Mononuclear cell (primary cell): ENCODE measurements around the gene ZC2HC1B. TPM values are rescaled to one million over a fixed set of nuclear protein-coding genes. Genes with fewer than 3 reads are reported as not detected.

Experiments
- H3K27me3 ChIP-seq: 2 replicates; pipeline ENCODE4 v1.6.0; 2011; ENCODE audit warnings: low read length, control low read depth; ENCODE audit not compliant: insufficient read depth
- H3K4me1 ChIP-seq: 2 replicates; pipeline ENCODE4 v1.5.1; 2011; ENCODE audit warnings: mild to moderate bottlenecking, low read length, control low read depth; ENCODE audit not compliant: insufficient read depth
- H3K4me3 ChIP-seq: 2 replicates; pipeline ENCODE4 v1.5.1; 2011; ENCODE audit warnings: mild to moderate bottlenecking, low read length, moderate library complexity
- H3K9me3 ChIP-seq: 2 replicates; pipeline ENCODE4 v1.5.1; 2011; ENCODE audit warnings: low read depth, mild to moderate bottlenecking, control low read depth, low read length
- total RNA-seq: library from RNA; depleted of rRNA; stranded (reverse); fragments of >200 nt; gene quantifications from one replicate; pipeline ENCODE4 v1.2.3, GENCODE V29; 2012

The ZC2HC1B gene
- total RNA-seq, 1 donor, result not detected

GRCh38 chr6:143957679-143958274, 93.5 kb downstream of the ZC2HC1B start:
- H3K27me3 ChIP-seq, result no peaks in the 10 kb centered on the region
- H3K9me3 ChIP-seq, result no peaks in the 10 kb centered on the region
- no peaks in the 10 kb centered on the region for H3K4me1 ChIP-seq
- no peak overlapping the region for H3K4me3 ChIP-seq

- H3K27me3 ChIP-seq, result no peaks in the 10 kb centered on the region
- H3K4me1 ChIP-seq, result no peaks in the 10 kb centered on the region
- no peak overlapping the region for H3K4me3 ChIP-seq
- H3K9me3 ChIP-seq, result no peaks in the 10 kb centered on the region
These were observed 94.6 kb downstream of the ZC2HC1B start for GRCh38 chr6:143958839-143959399.

- no peaks in the 10 kb centered on the region for H3K27me3 ChIP-seq
- no peaks in the 10 kb centered on the region for H3K9me3 ChIP-seq
- H3K4me1 ChIP-seq, result peaks cover 2% of the 10 kb centered on the region
- no peak overlapping the region for H3K4me3 ChIP-seq
These were observed 95.7 kb downstream of the ZC2HC1B start for GRCh38 chr6:143959927-143960326.

- Histone ChIP-seq H3K4me3 (no peak overlapping the region), H3K9me3 (no peaks in the 10 kb centered on the region), H3K4me1 (peaks cover 13% of the 10 kb centered on the region), H3K27me3 (no peaks in the 10 kb centered on the region)
These were observed 96.8 kb downstream of the ZC2HC1B start for GRCh38 chr6:143961066-143961465.

GRCh38 chr6:143961886-143962878, 97.9 kb downstream of the ZC2HC1B start:
- H3K27me3 ChIP-seq, result no peaks in the 10 kb centered on the region
- H3K4me3 ChIP-seq, result no peak overlapping the region
- no peaks in the 10 kb centered on the region for H3K9me3 ChIP-seq
- peaks cover 19% of the 10 kb centered on the region for H3K4me1 ChIP-seq

GRCh38 chr6:143963158-143963919, 99.1 kb downstream of the ZC2HC1B start:
- H3K27me3 ChIP-seq, result no peaks in the 10 kb centered on the region
- H3K4me1 ChIP-seq, result peaks cover 26% of the 10 kb centered on the region
- no peak overlapping the region for H3K4me3 ChIP-seq
- no peaks in the 10 kb centered on the region for H3K9me3 ChIP-seq

GRCh38 chr6:143964674-143965081, 100.4 kb downstream of the ZC2HC1B start:
- Histone ChIP-seq H3K27me3 (no peaks in the 10 kb centered on the region), H3K4me3 (no peak overlapping the region), H3K4me1 (peaks cover 30% of the 10 kb centered on the region), H3K9me3 (no peaks in the 10 kb centered on the region)

- Histone ChIP-seq H3K27me3 (no peaks in the 10 kb centered on the region), H3K4me1 (peaks cover 30% of the 10 kb centered on the region)
These were observed 101.4 kb downstream of the ZC2HC1B start for GRCh38 chr6:143965503-143966171.

GRCh38 chr6:143966312-143966711, 102.0 kb downstream of the ZC2HC1B start:
- Histone ChIP-seq H3K9me3 (no peaks in the 10 kb centered on the region), H3K4me3 (no peak overlapping the region), H3K27me3 (no peaks in the 10 kb centered on the region), H3K4me1 (peaks cover 30% of the 10 kb centered on the region)

More at GRCh38 chr6:143965503-143966171, 101.4 kb downstream of the ZC2HC1B start:
- Histone ChIP-seq H3K4me3 (no peak overlapping the region), H3K9me3 (no peaks in the 10 kb centered on the region)

GRCh38 chr6:143967706-143968376, 103.6 kb downstream of the ZC2HC1B start:
- Histone ChIP-seq H3K4me3 (no peak overlapping the region), H3K27me3 (no peaks in the 10 kb centered on the region), H3K4me1 (peaks cover 30% of the 10 kb centered on the region), H3K9me3 (no peaks in the 10 kb centered on the region)

GRCh38 chr6:143969077-143969476, 104.8 kb downstream of the ZC2HC1B start:
- Histone ChIP-seq H3K9me3 (no peaks in the 10 kb centered on the region), H3K4me1 (peaks cover 30% of the 10 kb centered on the region), H3K27me3 (no peaks in the 10 kb centered on the region), H3K4me3 (no peak overlapping the region)

- peaks cover 21% of the 10 kb centered on the region for H3K4me1 ChIP-seq
- no peaks in the 10 kb centered on the region for H3K27me3 ChIP-seq
- H3K4me3 ChIP-seq, result no peak overlapping the region
- no peaks in the 10 kb centered on the region for H3K9me3 ChIP-seq
These were observed 106.4 kb downstream of the ZC2HC1B start for GRCh38 chr6:143970456-143971218.

GRCh38 chr6:143971482-143972205, 107.4 kb downstream of the ZC2HC1B start:
- H3K4me3 ChIP-seq, result no peak overlapping the region
- H3K9me3 ChIP-seq, result no peaks in the 10 kb centered on the region
- H3K4me1 ChIP-seq, result peaks cover 16% of the 10 kb centered on the region

More at GRCh38 chr6:143971482-143972205, 107.4 kb downstream of the ZC2HC1B start:
- no peaks in the 10 kb centered on the region for H3K27me3 ChIP-seq
